HCT116 (cell line): Measurements from ENCODE around the gene IL1RAPL1. TPM values are rescaled to one million over a fixed set of nuclear protein-coding genes. Genes with fewer than 3 reads are reported as not detected.

Experiments
- ATAC-seq: fragments of 200-7000 bp; cut with Tn5 transposase; 2 replicates; pipeline ENCODE4 v1.9.1; 2020; ENCODE audit warnings: mild to moderate bottlenecking, moderate library complexity
- BruUV-seq: library from RNA; stranded (reverse); fragments of 400-500 nt; replicated peaks from 2 replicates; lab custom pipeline; 2021; lab: Mats Ljungman, UMichigan
- CTCF ChIA-PET: fragments of 300-600 bp; sonication (Branson Sonifier 250); formaldehyde crosslinking; loops from one replicate; lab custom pipeline; 2021; ENCODE audit warnings: antibody characterized with exemption; lab: Charles Lee
- POLR2A ChIA-PET: fragments of 300-600, 350-600 bp; sonication (Branson Sonifier 250); formaldehyde crosslinking; loops from one replicate; lab custom pipeline; 2021; ENCODE audit warnings: antibody characterized with exemption; lab: Charles Lee
- RAD21 ChIA-PET, 2 experiments: fragments of 300-600 bp; sonication (Branson Sonifier 250); formaldehyde crosslinking; loops; one replicate each; lab custom pipeline; 2023; ENCODE audit warnings: low total read pairs in 2 of 2; ENCODE audit not compliant: uncharacterized antibody in 2 of 2, unreplicated experiment in 2 of 2, low non-redundant PET in 1 of 2; lab: Charles Lee
- DNase-seq: peaks from one replicate; pipeline ENCODE4 v3.0.0-alpha.2; 2010; ENCODE audit warnings: low read depth, low spot score
- H2AFZ ChIP-seq: fragments of 200-600 bp; shearing (Covaris generic), sonication (generic); 2 replicates; pipeline ENCODE4 v1.6.1; 2017; ENCODE audit warnings: low read depth, mixed run types, mixed read lengths, antibody characterized with exemption, low read length; ENCODE audit not compliant: poor library complexity, severe bottlenecking
- H3K27ac ChIP-seq: 2 replicates; pipeline ENCODE4 v1.5.1; 2012; ENCODE audit warnings: low read depth, low read length
- H3K27me3 ChIP-seq: fragments of 200-600 bp; sonication (generic); 2 replicates; pipeline ENCODE4 v1.6.1; 2016; ENCODE audit warnings: mixed run types, low read length, mixed read lengths; ENCODE audit not compliant: insufficient read depth
- H3K36me3 ChIP-seq, 2 experiments: fragments of 200-500 bp in 1 of 2; fragments of 200-600 bp in 1 of 2; sonication (Bioruptor generic) in 1 of 2; sonication (generic) in 1 of 2; 2 replicates each; pipeline versions ENCODE4 v1.5.1 to v1.6.1; 2014 to 2016; ENCODE audit warnings: low read length in 2 of 2, inconsistent platforms in 1 of 2, mixed read lengths in 1 of 2, mixed run types in 1 of 2; ENCODE audit not compliant: insufficient read depth in 2 of 2, control insufficient read depth in 1 of 2
- H3K4me1 ChIP-seq, 2 experiments: fragments of 200-600 bp in 1 of 2; sonication (generic) in 1 of 2; 2 replicates each; pipeline versions ENCODE4 v1.5.1 to v1.6.1; 2012 to 2017; ENCODE audit warnings: low read length in 2 of 2, inconsistent platforms in 1 of 2, mild to moderate bottlenecking in 1 of 2, mixed read lengths in 1 of 2, mixed run types in 1 of 2, moderate library complexity in 1 of 2; ENCODE audit not compliant: insufficient read depth in 2 of 2, control insufficient read depth in 1 of 2
- H3K4me2 ChIP-seq: fragments of 200-600 bp; sonication (generic); 2 replicates; pipeline ENCODE4 v1.6.1; 2017; ENCODE audit warnings: mixed run types, low read length, mixed read lengths
- H3K4me3 ChIP-seq, 2 experiments: fragments of 200-600 bp in 1 of 2; sonication (generic) in 1 of 2; replicated peaks in 1 of 2; 2 replicates each; pipeline ENCODE4 v1.5.1; 2011 to 2016; ENCODE audit warnings: low read length in 2 of 2, control low read depth in 1 of 2, low read depth in 1 of 2, mild to moderate bottlenecking in 1 of 2, mixed read lengths in 1 of 2, mixed run types in 1 of 2
- H3K79me2 ChIP-seq: fragments of 200-600 bp; sonication (generic); 2 replicates; pipeline ENCODE4 v1.6.1; 2017; ENCODE audit warnings: mild to moderate bottlenecking, mixed run types, low read length, moderate library complexity, mixed read lengths; ENCODE audit not compliant: insufficient read depth
- H3K9ac ChIP-seq: fragments of 200-600 bp; sonication (generic); 2 replicates; pipeline ENCODE4 v1.6.1; 2016; ENCODE audit warnings: low read length, mixed read lengths
- H3K9me2 ChIP-seq: fragments of 200-600 bp; sonication (generic), shearing (Covaris generic); 2 replicates; pipeline ENCODE4 v1.6.1; 2017; ENCODE audit warnings: mixed run types, mild to moderate bottlenecking, moderate library complexity; ENCODE audit not compliant: insufficient read depth
- H3K9me3 ChIP-seq, 2 experiments: fragments of 200-500 bp in 1 of 2; fragments of 200-600 bp in 1 of 2; sonication (Bioruptor generic) in 1 of 2; sonication (generic) in 1 of 2; 2 replicates each; pipeline ENCODE4 v1.6.1; 2014 to 2017; ENCODE audit warnings: low read length in 2 of 2, mixed read lengths in 2 of 2, inconsistent platforms in 1 of 2, low read depth in 1 of 2, mild to moderate bottlenecking in 1 of 2, mixed run types in 1 of 2, moderate library complexity in 1 of 2; ENCODE audit not compliant: control insufficient read depth in 1 of 2, insufficient read depth in 1 of 2
- H4K20me1 ChIP-seq: fragments of 200-600 bp; sonication (generic), shearing (Covaris generic); 2 replicates; pipeline ENCODE4 v1.6.1; 2017; ENCODE audit warnings: mixed run types, mild to moderate bottlenecking, moderate library complexity; ENCODE audit not compliant: insufficient read depth
- ATF3 ChIP-seq: IDR thresholded peaks from 2 replicates; pipeline ENCODE4 v1.6.1; 2012
- CEBPB ChIP-seq: IDR thresholded peaks from 2 replicates; pipeline ENCODE4 v1.6.1; 2012; ENCODE audit warnings: low read depth
- EGR1 ChIP-seq: IDR thresholded peaks from 2 replicates; pipeline ENCODE4 v1.6.1; 2012; ENCODE audit warnings: low read depth
- ELF1 ChIP-seq: IDR thresholded peaks from 2 replicates; pipeline ENCODE4 v1.6.1; 2012; ENCODE audit warnings: low read depth, borderline replicate concordance
- EZH2phosphoT487 ChIP-seq: fragments of 200-600 bp; IDR thresholded peaks from 2 replicates; pipeline ENCODE4 v1.6.1; 2018; ENCODE audit warnings: antibody characterized with exemption, borderline replicate concordance
- FOSL1 ChIP-seq: IDR thresholded peaks from 2 replicates; pipeline ENCODE4 v1.6.1; 2012; ENCODE audit warnings: low read depth
- JUND ChIP-seq: IDR thresholded peaks from 2 replicates; pipeline ENCODE4 v1.6.1; 2012
- MAX ChIP-seq: IDR thresholded peaks from 2 replicates; pipeline ENCODE4 v1.6.1; 2012
- RAD21 ChIP-seq: IDR thresholded peaks from 2 replicates; pipeline ENCODE4 v1.6.1; 2012; ENCODE audit warnings: low read depth, mild to moderate bottlenecking
- REST ChIP-seq: IDR thresholded peaks from 2 replicates; pipeline ENCODE4 v1.6.1; 2012; ENCODE audit warnings: low read depth
- SIN3A ChIP-seq: IDR thresholded peaks from 2 replicates; pipeline ENCODE4 v1.6.1; 2012; ENCODE audit warnings: low read depth
- YY1 ChIP-seq: IDR thresholded peaks from 2 replicates; pipeline ENCODE4 v1.6.1; 2011; ENCODE audit warnings: low read length, low read depth, moderate library complexity, mild to moderate bottlenecking; ENCODE audit not compliant: insufficient replicate concordance; ENCODE audit errors: extremely low read depth
- ZBTB33 ChIP-seq: IDR thresholded peaks from 2 replicates; pipeline ENCODE4 v1.6.1; 2011; ENCODE audit warnings: mild to moderate bottlenecking, low read length, moderate library complexity; ENCODE audit not compliant: insufficient replicate concordance; ENCODE audit errors: extremely low read depth
- ZNF274 ChIP-seq: fragments of 200-500 bp; sonication (Bioruptor generic); IDR thresholded peaks from 2 replicates; pipeline ENCODE4 v1.6.1; 2014; ENCODE audit warnings: mild to moderate bottlenecking, low read depth, low read length, inconsistent platforms
- intact Hi-C: fragments of 100-400 bp; cut with micrococcal nuclease; formaldehyde crosslinking; loops from 2 replicates; pipeline ENCODE4 v1.10.0; 2022
- total RNA-seq: library from RNA; stranded (reverse); gene quantifications from one replicate; pipeline ENCODE4 v1.2.1, GENCODE V29; 2021; ENCODE audit not compliant: unreplicated experiment

IL1RAPL1 gene
- total RNA-seq, 1 experiment from 2014 or later, result 2.8 TPM

- no peak overlapping the region for H3K9ac ChIP-seq
- DNase-seq (no peak), ATAC-seq (no peak)
- H3K27ac ChIP-seq, result no peak overlapping the region
- no peak overlapping the region for H3K4me2 ChIP-seq
- H3K4me1 ChIP-seq, result peaks cover 0 to 7% of the 10 kb centered on the region in 2 experiments; a peak in 2 of 4 replicates
- H3K9me2 ChIP-seq, result no peaks in the 10 kb centered on the region
- H3K36me3 ChIP-seq, result no peaks in the 10 kb centered on the region
- RAD21 ChIA-PET, result no interaction called here
- no peaks in the 10 kb centered on the region for H3K9me3 ChIP-seq
- CTCF ChIA-PET, result no interaction called here
- TF ChIP-seq SIN3A, result no peak
- no peak for TF ChIP-seq EZH2phosphoT487
- no peak for TF ChIP-seq CEBPB
- TF ChIP-seq ELF1, result no peak
- TF ChIP-seq JUND, result no peak
- TF ChIP-seq ZNF274, result no peak
- no peak for TF ChIP-seq EGR1
- TF ChIP-seq MAX, result no peak
- TF ChIP-seq REST, result no peak
- TF ChIP-seq FOSL1, result no peak
- no peak for TF ChIP-seq ATF3
- no peak for TF ChIP-seq ZBTB33
- no peak for TF ChIP-seq YY1
- no peak for TF ChIP-seq RAD21
- H4K20me1 ChIP-seq, result no peaks in the 10 kb centered on the region
- BruUV-seq, result no TSS peak
- H3K79me2 ChIP-seq, result peaks cover 1% of the 10 kb centered on the region; the same call in 1 of the 2 replicates
- POLR2A ChIA-PET, result no interaction called here
- intact Hi-C loops, result no loop called here
- H3K27me3 ChIP-seq, result no peaks in the 10 kb centered on the region
- no peak overlapping the region for H3K4me3 ChIP-seq
- H2AFZ ChIP-seq, result no peak overlapping the region
These were observed 40.9 kb downstream of the IL1RAPL1 start for GRCh38 chrX:28628120-28628519.
